GM12892 (cell line): ENCODE measurements around the gene HPGDS.

Experiments
- POLR2A ChIP-seq: IDR thresholded peaks from 2 replicates; pipeline ENCODE4 v1.6.1; 2011; ENCODE audit warnings: low read depth, low read length, control low read depth
- TAF1 ChIP-seq: IDR thresholded peaks from 2 replicates; pipeline ENCODE4 v1.6.1; 2011; ENCODE audit warnings: low read depth, mild to moderate bottlenecking, control low read depth, low read length, borderline replicate concordance

DNA sequence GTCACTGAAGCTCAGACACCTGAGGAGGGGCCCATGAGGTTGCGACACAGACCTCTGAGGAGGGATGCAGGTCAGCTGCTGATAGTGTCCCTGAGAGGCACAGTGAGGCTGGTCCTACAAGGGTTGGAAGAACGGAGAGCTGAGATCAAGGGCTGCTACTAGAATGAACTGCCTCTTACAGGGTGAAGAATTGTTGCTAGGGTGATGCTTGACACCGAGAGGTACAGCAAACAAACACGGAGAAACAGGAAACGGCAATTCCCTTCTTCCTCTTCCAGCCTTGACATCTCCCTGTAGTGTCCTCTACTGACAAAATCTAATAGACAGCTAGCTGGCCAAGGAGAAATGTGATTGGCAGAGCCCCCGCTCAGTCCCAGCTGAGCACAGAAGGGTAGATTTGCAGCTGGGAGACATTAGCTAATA, 11.8 kb upstream of the HPGDS start:
- no peak for TF ChIP-seq POLR2A
- TF ChIP-seq TAF1 = no peak
